Heart left ventricle (tissue), 13 donors: ENCODE data around the gene SH3BP4.
A peak's percentile ranks its signal among the peaks of the same experiment; 100 is the strongest.

Experiments
- CTCF ChIP-seq, 12 donors: fragments of 200-600 bp; sonication (generic) in 4 of 12; IDR thresholded peaks; one replicate each; pipeline versions ENCODE4 v1.5.0 to v1.8.0; 2018 to 2022; ENCODE audit warnings: antibody characterized with exemption in 12 of 12, mild to moderate bottlenecking in 5 of 12
- POLR2A ChIP-seq, 2 donors: fragments of 450-650 bp; IDR thresholded peaks; one replicate each; pipeline ENCODE4 v1.6.1; 2017; ENCODE audit warnings: antibody characterized with exemption in 2 of 2, mild to moderate bottlenecking in 2 of 2, moderate library complexity in 2 of 2
- donor health status: ischemic (EF 13 %, LVEDD 7.1; RV severe dilation, severe dysfunction).
- donor health status: DM: no; HTN: yes; CAD: no.
- donor health status: DM: no; HTN: no; CAD: no.
- donor health status: ischemic (EF 25% LVEDD 6.9; RV normal size, moderate dysfunction).
- donor health status: ischemic (EF 25% LVEDD 5.7; RV mildly dilated, moderate dysfunction).
- donor health status: ischemic (EF 35%, LVEDD 5.7; RV mildly dilated, moderate dysfunction).
- donor health status: nonischemic (EF 11% LVEDD 7.7; RV severe dilation, severe dysfunction).
- donor health status: DM: yes; HTN: yes; CAD: no.
- donor health status: PGD.
- donor health status: ischemic (EF 29% LVEDD 5.4; RV normal size, mild dysfunction).
- donor health status: nonischemic (EF 23%, LVEDD 6.1; RV moderate dilation, normal function).

DNA sequence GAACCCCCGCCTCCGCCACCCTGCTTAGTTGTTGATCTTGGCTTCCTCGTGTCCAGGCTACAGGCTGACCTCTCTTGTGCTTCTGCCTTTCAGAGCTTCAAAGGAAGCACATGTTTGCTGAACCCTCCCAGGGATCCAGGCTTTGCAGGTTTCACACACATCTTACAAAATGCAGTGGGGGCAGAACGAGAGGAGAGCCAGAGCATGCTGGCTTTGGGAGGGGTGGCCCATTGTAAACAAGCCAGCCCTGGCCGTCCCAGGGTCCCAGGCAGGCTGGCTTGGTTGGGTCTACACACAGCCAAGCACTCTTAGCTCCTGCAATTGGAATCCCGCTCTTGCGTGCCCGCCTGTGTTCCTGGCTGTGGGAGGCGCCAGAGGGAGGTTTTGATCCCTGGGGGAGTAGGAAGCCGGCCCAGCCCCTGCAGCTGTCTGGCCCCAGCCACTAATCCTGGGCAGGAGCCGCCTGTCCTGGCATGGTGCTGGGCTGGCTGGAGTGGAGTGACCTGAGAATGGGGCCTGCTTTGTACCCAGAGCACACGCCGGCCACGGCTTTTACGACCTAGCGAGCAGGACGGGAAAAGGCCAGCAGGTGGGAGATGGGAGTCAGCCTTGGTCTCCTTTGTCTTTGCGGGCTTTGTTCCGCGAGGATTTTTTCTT lies 53.9 kb downstream of the SH3BP4 start:
- TF ChIP-seq CTCF (IDR thresholded peaks at IDR 0.05) (peak in 8 of 12 donors; percentile 25 to 43 (median 36)), POLR2A (IDR thresholded peaks at IDR 0.05) (no peak)
